ENCODE data around the gene PKIG. TPM values are rescaled to one million over a fixed set of nuclear protein-coding genes. Genes with fewer than 3 reads are reported as not detected.

PKIG gene
- total and polyA plus RNA-seq, 2 donors (not counting 3 experiments of a cell fraction or from before 2014, with no cell fraction given), result 135 to 167 TPM

- ChIA-PET CTCF (interaction anchor here (1.2 kb wide), 1 partner anchor 56 kb away, joined by 6 read pairs; no protein-coding TSS in a partner anchor), POLR2A (no interaction called here)
- H3K9ac ChIP-seq (replicated peaks; ENCODE audit: extremely low read depth, insufficient read depth, low read length), result no peak overlapping the region
- intact Hi-C loops (cut with micrococcal nuclease) (no loop called here), dilution Hi-C loops (cut with MboI; ENCODE audit: extremely low pct_ligation_motif_present, low sequenced_read_pairs) (no loop called here)
- no peaks in the 10 kb centered on the region for H3K27me3 ChIP-seq (ENCODE audit: control insufficient read depth in 2 of 2, insufficient read depth in 2 of 2, low read length in 2 of 2)
- H3K9me1 ChIP-seq (replicated peaks; ENCODE audit: control insufficient read depth, extremely low read depth, insufficient read depth, low read length), result no peaks in the 10 kb centered on the region
- H4K20me1 ChIP-seq (replicated peaks; ENCODE audit: control insufficient read depth, extremely low read depth, insufficient read depth, low read length), result no peaks in the 10 kb centered on the region
- no peak for TF ChIP-seq EZH2 (IDR thresholded peaks at IDR 0.05; ENCODE audit: borderline replicate concordance, low read depth, low read length, severe bottlenecking)
- H3K27ac ChIP-seq (ENCODE audit: insufficient read depth, low read depth, low read length), result no peak overlapping the region
- H3K36me3 ChIP-seq (ENCODE audit: control insufficient read depth in 2 of 2, extremely low read depth in 1 of 2, insufficient read depth in 2 of 2, low read length in 2 of 2), result peaks cover 0 to 3% of the 10 kb centered on the region in 2 experiments
- H3K79me2 ChIP-seq (ENCODE audit: control insufficient read depth, insufficient read depth, low read length), result no peaks in the 10 kb centered on the region
- FAIRE-seq, result no peak
- H3K9me3 ChIP-seq (replicated peaks; ENCODE audit: control insufficient read depth, insufficient read depth, low read length), result no peaks in the 10 kb centered on the region
- DNase-seq (ENCODE audit: low read depth, low spot score), result no peak
- H3K4me2 ChIP-seq (ENCODE audit: insufficient read depth, low read length), result no peak overlapping the region
- no peak overlapping the region for H2AFZ ChIP-seq (ENCODE audit: low read depth, low read length)
- no TSS peak for BruUV-seq (replicated peaks)
- H3K4me3 ChIP-seq (replicated peaks in 1 of 3; ENCODE audit: insufficient read depth in 1 of 3, low read depth in 1 of 3, low read length in 3 of 3), result no peak overlapping the region
- no peaks in the 10 kb centered on the region for H3K4me1 ChIP-seq (ENCODE audit: control insufficient read depth, extremely low read depth, insufficient read depth, low read length)
These were observed 45.1 kb downstream of the PKIG start for GRCh38 chr20:44627364-44628010.

GRCh38 chr20:44629017-44629385, 46.6 kb downstream of the PKIG start:
- DNase-seq (ENCODE audit: low read depth, low spot score) (no peak), FAIRE-seq (no peak)
- Histone ChIP-seq H3K27me3 (ENCODE audit: control insufficient read depth in 2 of 2, insufficient read depth in 2 of 2, low read length in 2 of 2) (no peaks in the 10 kb centered on the region), H3K79me2 (ENCODE audit: control insufficient read depth, insufficient read depth, low read length) (no peaks in the 10 kb centered on the region), H3K4me3 (replicated peaks in 1 of 3; ENCODE audit: insufficient read depth in 1 of 3, low read depth in 1 of 3, low read length in 3 of 3) (no peak overlapping the region), H2AFZ (ENCODE audit: low read depth, low read length) (no peak overlapping the region), H3K36me3 (ENCODE audit: control insufficient read depth in 2 of 2, extremely low read depth in 1 of 2, insufficient read depth in 2 of 2, low read length in 2 of 2) (peaks cover 0 to 3% of the 10 kb centered on the region in 2 experiments), H3K9me1 (replicated peaks; ENCODE audit: control insufficient read depth, extremely low read depth, insufficient read depth, low read length) (no peaks in the 10 kb centered on the region), H3K4me2 (ENCODE audit: insufficient read depth, low read length) (no peak overlapping the region), H3K9me3 (replicated peaks; ENCODE audit: control insufficient read depth, insufficient read depth, low read length) (no peaks in the 10 kb centered on the region), H3K9ac (replicated peaks; ENCODE audit: extremely low read depth, insufficient read depth, low read length) (no peak overlapping the region), H3K27ac (ENCODE audit: insufficient read depth, low read depth, low read length) (no peak overlapping the region), H3K4me1 (ENCODE audit: control insufficient read depth, extremely low read depth, insufficient read depth, low read length) (no peaks in the 10 kb centered on the region), H4K20me1 (replicated peaks; ENCODE audit: control insufficient read depth, extremely low read depth, insufficient read depth, low read length) (no peaks in the 10 kb centered on the region)
- TF ChIP-seq FOS (IDR thresholded peaks at IDR 0.05; ENCODE audit: borderline replicate concordance, insufficient read depth, low read length) (no peak), EZH2 (IDR thresholded peaks at IDR 0.05; ENCODE audit: borderline replicate concordance, low read depth, low read length, severe bottlenecking) (no peak), CTCF (IDR thresholded peaks at IDR 0.05; ENCODE audit: extremely low read depth in 1 of 2, insufficient read depth in 1 of 2, low read depth in 1 of 2, low read length in 2 of 2) (no peak), MAX (IDR thresholded peaks at IDR 0.05; ENCODE audit: insufficient read depth, insufficient read length) (no peak), MYC (IDR thresholded peaks at IDR 0.05; ENCODE audit: low read depth, low read length) (no peak), JUN (IDR thresholded peaks at IDR 0.05; ENCODE audit: borderline replicate concordance, insufficient read depth, insufficient read length, low read depth) (no peak), POLR2A (IDR thresholded peaks at IDR 0.05; ENCODE audit: low read depth, low read length) (no peak), GATA2 (IDR thresholded peaks at IDR 0.05; ENCODE audit: insufficient read depth, insufficient read length, low read depth, low read length) (no peak), POLR2AphosphoS5 (IDR thresholded peaks at IDR 0.05; ENCODE audit: insufficient read depth, low read depth, low read length) (no peak)
- intact Hi-C loops (cut with micrococcal nuclease) (no loop called here), dilution Hi-C loops (cut with MboI; ENCODE audit: extremely low pct_ligation_motif_present, low sequenced_read_pairs) (no loop called here)
- CTCF ChIA-PET, result interaction anchor here (1.8 kb wide), 1 partner anchor 54 kb away, joined by 7 read pairs; no protein-coding TSS in a partner anchor
- POLR2A ChIA-PET, result no interaction called here
- no TSS peak for BruUV-seq (replicated peaks)
